ENCODE measurements around the gene HYI. TPM values are rescaled to one million over a fixed set of nuclear protein-coding genes. Genes with fewer than 3 reads are reported as not detected.

The HYI gene
- total and polyA plus RNA-seq, 2 experiments from 2014 or later, result 14.3 to 18.9 TPM

DNA sequence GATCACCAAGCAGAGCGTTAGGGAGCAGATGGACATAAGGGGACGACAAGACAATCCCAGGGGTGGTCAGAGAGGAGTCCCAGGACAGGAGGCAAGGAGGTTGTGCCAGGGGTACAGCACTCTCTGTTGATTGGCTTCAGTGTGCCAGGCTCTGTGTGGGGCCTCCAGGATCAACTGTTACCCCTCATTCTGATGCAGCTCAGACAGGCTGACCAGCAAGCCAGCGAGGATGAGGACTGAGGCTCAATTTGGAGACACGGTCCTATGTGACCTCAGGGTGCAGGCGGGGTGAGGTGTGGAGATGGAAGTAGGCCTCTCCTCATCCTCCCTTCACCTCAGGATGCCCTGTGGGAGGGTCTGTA lies 4.0 kb downstream of the HYI start:
- no peak overlapping the region for H3K4me2 ChIP-seq
- H3K9me2 ChIP-seq (ENCODE audit: insufficient read depth), result no peaks in the 10 kb centered on the region
- Mint-ChIP-seq H3K4me3 (no peak overlapping the region), H3K36me3 (ENCODE audit: low read depth) (peaks cover 50% of the 10 kb centered on the region), H3K27me3 (ENCODE audit: insufficient read depth, low read depth, poor library complexity) (peaks cover 20% of the 10 kb centered on the region), H3K4me1 (peaks cover 24% of the 10 kb centered on the region), H3K9me3 (peaks cover 2% of the 10 kb centered on the region; the same call in 2 of the 3 replicates), H3K27ac (no peak overlapping the region)
- H3K27ac ChIP-seq (ENCODE audit: low read depth), result no peak overlapping the region
- no peak overlapping the region for H2AFZ ChIP-seq
- no peak for DNase-seq (ENCODE audit: low spot score)
- no peaks in the 10 kb centered on the region; the same call in 1 of the 2 replicates for H4K20me1 ChIP-seq (replicated peaks; ENCODE audit: insufficient read depth)
- no peak for TF ChIP-seq STAT1 (IDR thresholded peaks at IDR 0.05; ENCODE audit: unreplicated experiment)
- TF ChIP-seq POLR2AphosphoS5 (IDR thresholded peaks at IDR 0.05; ENCODE audit: low read depth), result no peak
- peaks cover 6% of the 10 kb centered on the region for H3K4me1 ChIP-seq (ENCODE audit: insufficient read depth)
- no peak overlapping the region for H3K4me3 ChIP-seq
- no peak for ATAC-seq
- H3K27me3 ChIP-seq (ENCODE audit: insufficient read depth), result no peaks in the 10 kb centered on the region
- no peaks in the 10 kb centered on the region for H3F3A ChIP-seq (replicated peaks; ENCODE audit: low read depth)
- H3K36me3 ChIP-seq (ENCODE audit: insufficient read depth), result no peaks in the 10 kb centered on the region; the same call in 1 of the 2 replicates
- no peaks in the 10 kb centered on the region for H3K79me2 ChIP-seq (replicated peaks; ENCODE audit: insufficient read depth)

DNA sequence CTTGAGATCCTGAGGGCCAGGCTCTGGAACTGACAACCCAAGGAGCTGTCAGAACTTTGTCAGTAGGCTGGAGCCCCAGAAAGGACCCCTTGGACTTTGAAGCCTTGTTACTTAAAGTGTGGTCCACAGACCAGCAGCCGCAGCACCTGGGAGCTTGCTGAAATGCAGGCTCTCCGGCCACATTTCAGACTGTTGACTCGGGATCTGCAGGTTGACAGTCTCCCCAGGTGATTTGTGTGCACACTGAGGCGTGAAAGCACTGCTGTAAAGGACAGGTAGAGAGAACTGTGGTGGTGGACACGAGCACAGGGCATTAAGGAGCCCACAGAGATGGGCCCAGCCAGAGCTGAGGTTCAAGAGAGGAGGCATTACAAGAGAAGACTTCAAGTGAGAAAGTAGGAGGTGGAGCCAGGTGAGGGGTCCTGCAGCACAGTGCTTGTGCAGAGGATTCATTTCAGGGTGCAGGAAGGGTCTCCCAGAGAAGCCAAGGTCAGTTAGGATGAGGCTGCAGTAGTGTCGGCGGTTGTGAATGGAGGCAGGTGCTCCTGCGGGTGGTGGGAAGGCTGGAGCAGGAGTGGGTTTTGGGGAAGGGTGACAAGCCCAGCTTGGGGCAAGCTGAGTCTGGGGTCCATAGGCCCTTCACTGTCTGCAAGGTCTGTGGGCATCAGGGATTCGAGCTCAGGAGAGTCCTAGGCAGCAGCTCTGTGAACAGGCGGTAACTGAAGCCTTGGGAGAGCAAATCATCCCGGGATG lies 4.6 kb downstream of the HYI start:
- ATAC-seq (no peak), DNase-seq (ENCODE audit: low spot score) (no peak)
- TF ChIP-seq, protein P1, sequence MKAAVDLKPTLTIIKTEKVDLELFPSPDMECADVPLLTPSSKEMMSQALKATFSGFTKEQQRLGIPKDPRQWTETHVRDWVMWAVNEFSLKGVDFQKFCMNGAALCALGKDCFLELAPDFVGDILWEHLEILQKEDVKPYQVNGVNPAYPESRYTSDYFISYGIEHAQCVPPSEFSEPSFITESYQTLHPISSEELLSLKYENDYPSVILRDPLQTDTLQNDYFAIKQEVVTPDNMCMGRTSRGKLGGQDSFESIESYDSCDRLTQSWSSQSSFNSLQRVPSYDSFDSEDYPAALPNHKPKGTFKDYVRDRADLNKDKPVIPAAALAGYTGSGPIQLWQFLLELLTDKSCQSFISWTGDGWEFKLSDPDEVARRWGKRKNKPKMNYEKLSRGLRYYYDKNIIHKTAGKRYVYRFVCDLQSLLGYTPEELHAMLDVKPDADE (IDR thresholded peaks at IDR 0.05), result no peak
- TF ChIP-seq JUNB (IDR thresholded peaks at IDR 0.05; ENCODE audit: unreplicated experiment), result no peak
- no peak for TF ChIP-seq ZNF114 (CRISPR knock-in tag; IDR thresholded peaks at IDR 0.05)
- no peak for TF ChIP-seq POLR2AphosphoS5 (IDR thresholded peaks at IDR 0.05; ENCODE audit: low read depth)
- TF ChIP-seq, protein P2, sequence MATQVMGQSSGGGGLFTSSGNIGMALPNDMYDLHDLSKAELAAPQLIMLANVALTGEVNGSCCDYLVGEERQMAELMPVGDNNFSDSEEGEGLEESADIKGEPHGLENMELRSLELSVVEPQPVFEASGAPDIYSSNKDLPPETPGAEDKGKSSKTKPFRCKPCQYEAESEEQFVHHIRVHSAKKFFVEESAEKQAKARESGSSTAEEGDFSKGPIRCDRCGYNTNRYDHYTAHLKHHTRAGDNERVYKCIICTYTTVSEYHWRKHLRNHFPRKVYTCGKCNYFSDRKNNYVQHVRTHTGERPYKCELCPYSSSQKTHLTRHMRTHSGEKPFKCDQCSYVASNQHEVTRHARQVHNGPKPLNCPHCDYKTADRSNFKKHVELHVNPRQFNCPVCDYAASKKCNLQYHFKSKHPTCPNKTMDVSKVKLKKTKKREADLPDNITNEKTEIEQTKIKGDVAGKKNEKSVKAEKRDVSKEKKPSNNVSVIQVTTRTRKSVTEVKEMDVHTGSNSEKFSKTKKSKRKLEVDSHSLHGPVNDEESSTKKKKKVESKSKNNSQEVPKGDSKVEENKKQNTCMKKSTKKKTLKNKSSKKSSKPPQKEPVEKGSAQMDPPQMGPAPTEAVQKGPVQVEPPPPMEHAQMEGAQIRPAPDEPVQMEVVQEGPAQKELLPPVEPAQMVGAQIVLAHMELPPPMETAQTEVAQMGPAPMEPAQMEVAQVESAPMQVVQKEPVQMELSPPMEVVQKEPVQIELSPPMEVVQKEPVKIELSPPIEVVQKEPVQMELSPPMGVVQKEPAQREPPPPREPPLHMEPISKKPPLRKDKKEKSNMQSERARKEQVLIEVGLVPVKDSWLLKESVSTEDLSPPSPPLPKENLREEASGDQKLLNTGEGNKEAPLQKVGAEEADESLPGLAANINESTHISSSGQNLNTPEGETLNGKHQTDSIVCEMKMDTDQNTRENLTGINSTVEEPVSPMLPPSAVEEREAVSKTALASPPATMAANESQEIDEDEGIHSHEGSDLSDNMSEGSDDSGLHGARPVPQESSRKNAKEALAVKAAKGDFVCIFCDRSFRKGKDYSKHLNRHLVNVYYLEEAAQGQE (IDR thresholded peaks at IDR 0.05; ENCODE audit: unreplicated experiment), result no peak
- TF ChIP-seq, protein P3, sequence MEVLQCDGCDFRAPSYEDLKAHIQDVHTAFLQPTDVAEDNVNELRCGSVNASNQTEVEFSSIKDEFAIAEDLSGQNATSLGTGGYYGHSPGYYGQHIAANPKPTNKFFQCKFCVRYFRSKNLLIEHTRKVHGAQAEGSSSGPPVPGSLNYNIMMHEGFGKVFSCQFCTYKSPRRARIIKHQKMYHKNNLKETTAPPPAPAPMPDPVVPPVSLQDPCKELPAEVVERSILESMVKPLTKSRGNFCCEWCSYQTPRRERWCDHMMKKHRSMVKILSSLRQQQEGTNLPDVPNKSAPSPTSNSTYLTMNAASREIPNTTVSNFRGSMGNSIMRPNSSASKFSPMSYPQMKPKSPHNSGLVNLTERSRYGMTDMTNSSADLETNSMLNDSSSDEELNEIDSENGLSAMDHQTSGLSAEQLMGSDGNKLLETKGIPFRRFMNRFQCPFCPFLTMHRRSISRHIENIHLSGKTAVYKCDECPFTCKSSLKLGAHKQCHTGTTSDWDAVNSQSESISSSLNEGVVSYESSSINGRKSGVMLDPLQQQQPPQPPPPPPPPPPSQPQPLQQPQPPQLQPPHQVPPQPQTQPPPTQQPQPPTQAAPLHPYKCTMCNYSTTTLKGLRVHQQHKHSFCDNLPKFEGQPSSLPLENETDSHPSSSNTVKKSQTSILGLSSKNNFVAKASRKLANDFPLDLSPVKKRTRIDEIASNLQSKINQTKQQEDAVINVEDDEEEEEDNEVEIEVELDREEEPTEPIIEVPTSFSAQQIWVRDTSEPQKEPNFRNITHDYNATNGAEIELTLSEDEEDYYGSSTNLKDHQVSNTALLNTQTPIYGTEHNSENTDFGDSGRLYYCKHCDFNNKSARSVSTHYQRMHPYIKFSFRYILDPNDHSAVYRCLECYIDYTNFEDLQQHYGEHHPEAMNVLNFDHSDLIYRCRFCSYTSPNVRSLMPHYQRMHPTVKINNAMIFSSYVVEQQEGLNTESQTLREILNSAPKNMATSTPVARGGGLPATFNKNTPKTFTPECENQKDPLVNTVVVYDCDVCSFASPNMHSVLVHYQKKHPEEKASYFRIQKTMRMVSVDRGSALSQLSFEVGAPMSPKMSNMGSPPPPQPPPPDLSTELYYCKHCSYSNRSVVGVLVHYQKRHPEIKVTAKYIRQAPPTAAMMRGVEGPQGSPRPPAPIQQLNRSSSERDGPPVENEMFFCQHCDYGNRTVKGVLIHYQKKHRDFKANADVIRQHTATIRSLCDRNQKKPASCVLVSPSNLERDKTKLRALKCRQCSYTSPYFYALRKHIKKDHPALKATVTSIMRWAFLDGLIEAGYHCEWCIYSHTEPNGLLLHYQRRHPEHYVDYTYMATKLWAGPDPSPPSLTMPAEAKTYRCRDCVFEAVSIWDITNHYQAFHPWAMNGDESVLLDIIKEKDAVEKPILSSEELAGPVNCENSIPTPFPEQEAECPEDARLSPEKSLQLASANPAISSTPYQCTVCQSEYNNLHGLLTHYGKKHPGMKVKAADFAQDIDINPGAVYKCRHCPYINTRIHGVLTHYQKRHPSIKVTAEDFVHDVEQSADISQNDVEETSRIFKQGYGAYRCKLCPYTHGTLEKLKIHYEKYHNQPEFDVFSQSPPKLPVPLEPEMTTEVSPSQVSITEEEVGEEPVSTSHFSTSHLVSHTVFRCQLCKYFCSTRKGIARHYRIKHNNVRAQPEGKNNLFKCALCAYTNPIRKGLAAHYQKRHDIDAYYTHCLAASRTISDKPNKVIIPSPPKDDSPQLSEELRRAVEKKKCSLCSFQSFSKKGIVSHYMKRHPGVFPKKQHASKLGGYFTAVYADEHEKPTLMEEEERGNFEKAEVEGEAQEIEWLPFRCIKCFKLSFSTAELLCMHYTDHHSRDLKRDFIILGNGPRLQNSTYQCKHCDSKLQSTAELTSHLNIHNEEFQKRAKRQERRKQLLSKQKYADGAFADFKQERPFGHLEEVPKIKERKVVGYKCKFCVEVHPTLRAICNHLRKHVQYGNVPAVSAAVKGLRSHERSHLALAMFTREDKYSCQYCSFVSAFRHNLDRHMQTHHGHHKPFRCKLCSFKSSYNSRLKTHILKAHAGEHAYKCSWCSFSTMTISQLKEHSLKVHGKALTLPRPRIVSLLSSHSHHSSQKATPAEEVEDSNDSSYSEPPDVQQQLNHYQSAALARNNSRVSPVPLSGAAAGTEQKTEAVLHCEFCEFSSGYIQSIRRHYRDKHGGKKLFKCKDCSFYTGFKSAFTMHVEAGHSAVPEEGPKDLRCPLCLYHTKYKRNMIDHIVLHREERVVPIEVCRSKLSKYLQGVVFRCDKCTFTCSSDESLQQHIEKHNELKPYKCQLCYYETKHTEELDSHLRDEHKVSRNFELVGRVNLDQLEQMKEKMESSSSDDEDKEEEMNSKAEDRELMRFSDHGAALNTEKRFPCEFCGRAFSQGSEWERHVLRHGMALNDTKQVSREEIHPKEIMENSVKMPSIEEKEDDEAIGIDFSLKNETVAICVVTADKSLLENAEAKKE (CRISPR knock-in tag; IDR thresholded peaks at IDR 0.05), result no peak
- Mint-ChIP-seq H3K4me3 (no peak overlapping the region), H3K4me1 (peaks cover 20% of the 10 kb centered on the region), H3K27ac (no peak overlapping the region), H3K9me3 (no peaks in the 10 kb centered on the region), H3K27me3 (ENCODE audit: insufficient read depth, low read depth, poor library complexity) (peaks cover 15% of the 10 kb centered on the region), H3K36me3 (ENCODE audit: low read depth) (peaks cover 50% of the 10 kb centered on the region)
- no peaks in the 10 kb centered on the region for H3K79me2 ChIP-seq (replicated peaks; ENCODE audit: insufficient read depth)
- H2AFZ ChIP-seq, result no peak overlapping the region
- H3K27ac ChIP-seq (ENCODE audit: low read depth), result no peak overlapping the region
- no peaks in the 10 kb centered on the region; the same call in 1 of the 2 replicates for H3K36me3 ChIP-seq (ENCODE audit: insufficient read depth)
- H4K20me1 ChIP-seq (replicated peaks; ENCODE audit: insufficient read depth), result no peaks in the 10 kb centered on the region; the same call in 1 of the 2 replicates
- no peak overlapping the region for H3K4me2 ChIP-seq
- no peaks in the 10 kb centered on the region for H3F3A ChIP-seq (replicated peaks; ENCODE audit: low read depth)
- no peaks in the 10 kb centered on the region for H3K9me2 ChIP-seq (ENCODE audit: insufficient read depth)
- no peaks in the 10 kb centered on the region for H3K27me3 ChIP-seq (ENCODE audit: insufficient read depth)
- H3K4me1 ChIP-seq (ENCODE audit: insufficient read depth), result peaks cover 6% of the 10 kb centered on the region
- no peak overlapping the region for H3K4me3 ChIP-seq
